DMS53 (cell line): ENCODE results near the gene VSX1.

ENCODE experiments used
- DNase-seq: peaks from one replicate; lab custom pipeline; 2025; lab: John Stamatoyannopoulos, UW

The VSX1 gene

DNA sequence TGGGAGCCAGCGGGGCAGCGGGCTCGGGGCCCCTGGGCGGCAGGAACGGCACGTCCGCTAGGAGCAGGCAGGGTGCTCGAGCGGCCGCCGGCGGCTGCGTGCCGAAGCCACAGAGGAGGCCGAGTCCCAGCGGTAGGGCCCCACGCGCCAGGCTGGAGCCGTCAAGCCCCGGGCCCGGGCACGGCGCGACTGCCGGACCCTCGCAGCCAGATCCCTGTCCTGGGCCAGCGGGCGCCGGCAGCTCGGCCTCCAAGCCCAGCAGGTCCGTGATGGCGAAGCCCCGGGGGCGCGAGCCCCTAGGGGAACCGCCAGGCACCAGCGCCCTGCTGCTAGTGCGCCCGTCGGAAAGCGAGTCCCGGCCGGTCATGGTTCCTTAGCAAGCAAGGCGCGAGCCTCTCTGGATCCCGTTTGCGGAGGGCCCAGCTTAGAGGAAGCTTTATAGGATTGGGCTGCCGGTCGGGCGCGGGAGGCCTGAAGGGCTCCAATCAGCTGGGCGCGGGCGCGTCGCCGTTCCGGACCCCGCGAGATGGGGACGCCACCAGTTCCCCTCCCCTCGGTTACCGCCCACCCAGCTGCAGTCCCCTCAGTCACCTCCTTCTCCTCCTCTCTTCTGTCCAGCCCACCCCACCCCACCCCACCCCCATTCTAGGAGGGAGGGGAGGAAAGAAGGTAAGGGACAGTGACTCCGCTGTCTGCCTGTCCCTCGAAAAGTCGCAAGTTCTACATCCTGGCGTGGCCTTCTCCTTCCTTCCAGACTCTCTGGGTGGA is at the start of gene VSX1:
Gene VSX1, minus strand, starts transcription at position 412 of the 768 bp plus-strand sequence. Its CDS starts 45 bp downstream, at position 367.
- peak; percentile 51 for DNase-seq

DNA sequence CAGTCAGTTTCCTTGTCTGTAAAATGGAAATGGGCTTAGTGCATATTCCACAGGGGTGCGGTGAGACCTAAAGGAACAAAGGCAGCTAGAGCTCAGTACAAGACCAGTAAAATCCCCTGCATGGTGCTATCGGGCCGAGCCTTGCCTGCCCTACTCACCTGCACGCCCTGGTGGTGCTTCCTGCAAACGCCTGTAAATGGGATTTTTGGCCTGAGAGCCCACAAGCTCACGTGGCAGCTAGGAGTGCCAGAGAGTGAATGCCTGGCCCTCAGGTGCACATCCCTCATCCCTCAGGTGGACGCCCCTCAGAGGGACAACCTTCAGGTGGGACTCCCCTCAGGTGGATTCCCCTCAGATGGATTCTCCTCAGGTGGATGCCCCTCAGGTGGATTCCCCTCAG is 48.0 kb upstream of the VSX1 start:
- peak; percentile 18 for DNase-seq

DNA sequence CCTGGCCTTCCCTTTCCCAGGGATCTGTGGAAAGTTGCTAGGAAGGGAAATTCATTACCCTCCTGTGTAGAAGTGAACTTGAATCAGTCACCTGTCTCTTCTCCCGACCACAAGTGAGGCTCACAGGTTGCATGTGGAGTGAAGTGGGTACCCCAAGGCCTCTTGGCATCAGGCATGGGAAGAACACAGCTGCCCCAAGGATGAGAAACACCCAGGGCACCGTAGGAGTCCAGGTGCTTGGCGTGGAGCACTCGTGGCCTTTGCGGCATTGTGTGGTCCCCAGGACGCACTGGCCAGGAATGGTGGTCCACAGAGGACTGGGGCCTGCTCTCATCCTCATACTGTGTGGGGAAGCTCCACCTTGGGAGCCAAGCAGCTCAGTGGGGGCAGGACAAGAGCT is 47.5 kb upstream of the VSX1 start:
- no peak for DNase-seq

DNA sequence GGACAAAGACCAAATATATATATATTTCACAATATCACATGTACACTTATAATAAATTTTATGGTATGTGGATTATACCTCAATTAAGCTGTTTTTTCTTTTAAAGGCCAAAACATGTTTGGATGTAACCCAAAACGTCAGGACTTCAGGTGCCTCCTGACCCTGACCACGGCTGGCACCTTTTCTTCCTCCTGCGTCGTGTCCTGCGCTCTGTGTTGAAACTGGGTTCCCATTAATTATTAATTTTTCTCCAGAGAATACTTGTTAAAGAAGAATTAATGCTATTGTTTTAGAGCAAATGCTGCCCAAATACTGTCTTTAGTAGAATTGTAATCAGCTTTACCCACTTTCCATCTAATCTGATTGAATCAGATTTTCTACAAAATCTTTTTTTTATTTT is 46.7 kb upstream of the VSX1 start:
- DNase-seq = no peak

DNA sequence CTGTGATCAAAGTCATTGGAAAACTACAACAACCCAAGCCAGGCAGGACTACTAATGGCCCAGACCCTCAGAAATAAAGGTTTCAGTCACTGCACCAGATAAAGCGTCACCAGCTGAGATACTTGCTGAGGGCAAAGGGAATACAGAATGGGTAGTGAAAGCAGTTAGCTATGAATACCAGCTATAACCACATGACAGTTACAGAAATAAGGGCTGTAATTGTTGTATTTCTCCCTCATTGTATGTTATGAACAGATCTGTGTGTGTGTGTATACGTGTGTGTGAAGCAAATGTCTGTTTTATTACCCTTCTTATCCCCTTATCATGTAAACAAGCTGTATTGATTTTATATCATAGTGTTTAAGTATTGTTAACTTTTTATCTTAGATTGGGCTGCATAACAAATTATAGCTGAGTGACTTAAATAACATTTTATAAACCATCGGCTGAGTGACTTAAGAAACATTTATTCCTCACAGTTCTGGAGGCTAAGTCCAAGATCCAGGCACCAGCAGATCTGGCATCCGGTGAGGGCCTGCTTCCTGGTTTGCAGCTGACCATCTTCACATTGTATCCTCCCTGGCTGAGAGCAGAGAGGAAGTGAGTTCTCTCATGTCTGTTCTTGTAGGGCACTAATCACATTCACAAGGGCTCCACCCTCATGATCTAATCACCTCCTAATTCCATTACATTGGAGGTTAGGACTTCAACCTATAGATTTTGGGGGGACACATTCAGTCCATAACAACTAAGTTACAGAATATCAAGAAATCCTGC is 46.0 kb upstream of the VSX1 start:
- peak; percentile 34 for DNase-seq

DNA sequence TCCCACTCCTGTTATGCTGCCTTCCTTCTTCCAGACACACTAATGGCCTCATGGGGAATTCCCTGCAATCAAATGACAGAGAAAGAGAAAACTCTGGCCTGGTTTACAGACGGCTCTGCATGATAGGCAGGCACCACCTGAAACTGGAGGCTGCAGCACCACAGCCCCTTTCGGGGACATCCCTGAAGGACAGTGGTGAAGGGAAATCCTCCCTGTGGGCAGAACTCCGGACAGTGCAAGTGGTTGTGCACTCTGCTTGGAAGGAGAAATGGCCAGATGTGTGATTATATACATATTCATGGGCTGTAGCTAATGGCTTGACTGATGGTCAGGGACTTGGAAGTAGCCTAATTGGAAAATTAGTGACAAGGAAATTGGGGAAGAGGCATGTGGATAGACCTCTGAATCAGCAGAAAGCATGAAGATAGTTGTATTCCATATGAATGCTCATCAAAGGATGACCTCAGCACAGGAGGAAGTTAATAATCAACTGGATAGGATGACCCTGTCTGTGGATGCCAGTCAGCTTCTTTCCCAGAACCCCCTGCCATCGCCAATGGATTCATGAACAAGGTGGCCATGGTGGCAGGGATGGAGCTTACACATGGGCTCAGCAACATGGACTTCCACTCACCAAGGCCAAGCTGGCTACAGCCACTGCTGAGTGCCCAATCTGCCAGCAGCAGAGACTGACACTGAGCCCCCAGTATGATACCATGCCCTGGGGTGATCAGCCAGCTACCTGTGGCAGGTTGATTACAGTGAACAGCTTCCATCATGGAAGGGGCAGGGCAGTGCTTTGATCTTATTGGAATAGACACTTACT is 44.5 kb upstream of the VSX1 start:
- DNase-seq = peak; percentile 63

DNA sequence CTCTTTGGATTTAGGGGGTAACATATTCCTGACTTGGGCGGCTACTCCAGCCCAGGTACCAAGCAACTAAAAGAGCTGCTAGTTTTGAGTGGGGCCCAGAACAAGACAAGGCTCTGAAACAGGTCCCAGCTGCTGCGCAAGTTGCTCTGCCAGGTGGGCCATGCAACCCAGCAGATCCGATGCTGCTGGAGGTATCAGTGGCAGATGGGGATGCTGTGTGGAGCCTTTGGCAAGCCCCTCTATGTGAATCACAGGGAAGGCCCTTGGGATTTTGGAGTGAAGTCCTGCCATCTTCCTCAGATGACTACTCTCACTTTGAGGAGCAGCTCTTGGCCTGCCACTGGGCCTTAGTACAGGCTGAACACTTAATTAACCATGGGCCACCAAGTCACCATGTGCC is 43.7 kb upstream of the VSX1 start:
- DNase-seq = no peak

DNA sequence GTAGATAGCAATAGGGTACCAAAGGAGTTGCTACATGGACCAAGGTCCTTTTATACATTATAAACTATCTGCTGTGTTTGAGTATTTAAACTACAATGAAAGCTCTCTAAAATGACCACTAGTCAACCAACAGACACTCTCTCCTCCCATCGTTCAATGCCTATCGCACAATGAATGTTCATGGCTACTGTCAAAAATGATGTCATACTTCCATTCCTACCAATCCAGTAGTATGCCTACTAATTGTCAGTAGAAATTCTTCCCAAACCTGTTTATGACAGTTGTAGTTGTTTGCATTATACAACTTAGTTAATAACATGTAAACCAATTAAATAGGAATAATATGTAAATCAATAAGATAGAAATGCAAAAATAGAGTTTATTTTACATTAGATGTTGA is 39.0 kb upstream of the VSX1 start:
- no peak for DNase-seq

DNA sequence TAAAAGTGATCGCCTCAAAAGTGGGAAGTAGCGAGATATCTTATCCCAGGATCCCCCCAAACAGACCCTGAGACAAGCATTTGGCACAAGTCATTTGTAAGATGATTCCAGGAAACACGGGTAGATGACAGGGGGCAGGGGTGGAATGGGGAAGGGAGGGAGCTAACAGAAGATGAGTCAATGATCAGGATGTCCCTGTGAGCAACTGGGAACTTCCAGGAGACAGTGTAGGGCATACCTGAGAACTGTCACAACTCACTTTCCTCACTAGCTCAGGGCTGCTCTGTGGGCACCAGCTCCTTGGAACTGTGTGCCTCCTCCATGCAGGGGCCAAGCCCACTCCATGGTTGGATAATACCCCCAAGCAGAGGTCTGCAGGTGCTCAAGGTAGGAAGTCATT is 38.5 kb upstream of the VSX1 start:
- no peak for DNase-seq

DNA sequence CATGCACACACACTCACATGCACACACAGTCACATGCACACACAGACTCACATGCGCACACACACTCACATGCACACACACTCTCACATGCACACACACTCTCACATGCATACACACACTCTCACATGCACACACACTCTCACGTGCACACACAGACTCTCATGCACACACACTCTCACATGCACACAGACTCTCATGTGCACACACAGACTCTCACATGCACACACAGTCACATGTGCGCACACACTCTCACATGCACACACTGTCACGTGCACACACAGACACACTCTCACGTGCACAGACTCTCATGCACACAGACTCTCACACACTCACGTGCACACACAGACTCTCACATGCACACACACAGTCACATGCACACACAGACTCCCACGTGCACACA is 36.6 kb upstream of the VSX1 start:
- DNase-seq = no peak

DNA sequence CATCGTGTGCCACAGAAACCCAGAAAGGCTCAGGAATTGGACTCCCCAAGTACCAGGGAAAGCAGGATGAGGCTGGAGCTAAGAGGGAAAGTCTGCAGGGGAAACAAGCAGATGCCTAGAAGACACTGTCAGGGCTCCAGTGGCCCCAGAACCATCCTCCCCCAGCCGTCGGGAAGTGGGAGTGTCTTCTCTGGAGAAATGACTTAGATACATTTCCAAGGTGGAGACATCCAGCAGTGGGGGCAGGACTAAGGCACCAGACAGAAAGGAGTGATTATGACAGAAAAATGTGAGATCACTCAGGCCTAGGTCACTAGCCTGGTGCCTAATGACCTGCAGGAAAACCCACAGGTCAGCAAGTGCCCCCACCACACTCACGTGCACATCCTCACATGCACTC is 36.0 kb upstream of the VSX1 start:
- DNase-seq = no peak

DNA sequence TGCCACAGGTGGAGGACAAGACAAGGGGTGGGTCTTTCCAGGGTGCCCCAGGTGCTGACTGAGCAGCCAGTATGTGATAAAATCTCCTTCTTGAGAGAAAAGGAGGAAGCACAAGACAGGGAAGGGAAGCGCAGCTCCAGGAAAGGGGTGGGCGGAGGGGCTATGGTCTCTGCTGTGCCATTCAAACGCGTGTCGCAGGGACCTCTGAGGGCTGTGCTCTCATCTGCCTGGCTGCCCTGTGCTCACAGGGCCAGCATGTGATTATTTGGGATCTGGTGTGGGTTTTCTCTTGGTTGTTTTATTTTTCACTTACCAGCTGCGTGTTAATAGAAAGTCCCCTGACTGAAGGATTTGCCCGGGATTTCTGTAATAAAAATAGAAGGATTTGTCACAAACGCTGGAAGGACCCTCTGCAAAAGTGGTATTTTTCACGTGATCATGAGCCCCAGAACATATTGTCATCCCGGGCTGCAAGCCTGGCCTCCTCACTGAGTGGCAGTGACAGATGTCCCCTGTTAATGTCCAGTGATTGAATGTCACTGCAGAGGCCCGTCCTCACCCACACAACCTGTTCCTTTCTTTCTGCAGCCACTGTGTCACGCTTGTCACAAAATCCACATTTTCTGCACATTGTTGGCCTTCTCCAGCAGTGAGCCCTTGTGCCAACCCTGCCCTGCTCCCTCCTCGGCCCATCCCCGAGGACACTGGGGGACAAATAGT is 35.0 kb upstream of the VSX1 start:
- no peak for DNase-seq

DNA sequence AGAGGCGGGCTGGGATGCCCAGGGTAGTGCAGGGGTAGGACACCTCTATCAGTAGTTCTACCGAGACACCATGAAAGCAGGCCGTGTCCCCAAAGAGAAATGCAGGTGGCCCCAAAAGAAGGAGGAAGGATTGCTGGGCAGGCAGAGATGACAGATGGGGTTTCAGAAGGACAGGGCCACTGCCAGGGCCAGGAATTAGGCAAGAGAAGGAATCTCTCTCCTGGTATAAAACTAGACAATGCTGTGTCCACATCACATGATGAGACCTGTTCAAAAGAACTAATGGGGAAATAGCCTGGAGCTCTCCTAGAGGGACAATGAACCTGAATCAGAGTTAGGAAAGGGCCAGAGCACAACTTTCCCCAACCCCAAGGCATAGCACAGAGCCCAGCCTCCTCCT is 21.6 kb upstream of the VSX1 start:
- no peak for DNase-seq

DNA sequence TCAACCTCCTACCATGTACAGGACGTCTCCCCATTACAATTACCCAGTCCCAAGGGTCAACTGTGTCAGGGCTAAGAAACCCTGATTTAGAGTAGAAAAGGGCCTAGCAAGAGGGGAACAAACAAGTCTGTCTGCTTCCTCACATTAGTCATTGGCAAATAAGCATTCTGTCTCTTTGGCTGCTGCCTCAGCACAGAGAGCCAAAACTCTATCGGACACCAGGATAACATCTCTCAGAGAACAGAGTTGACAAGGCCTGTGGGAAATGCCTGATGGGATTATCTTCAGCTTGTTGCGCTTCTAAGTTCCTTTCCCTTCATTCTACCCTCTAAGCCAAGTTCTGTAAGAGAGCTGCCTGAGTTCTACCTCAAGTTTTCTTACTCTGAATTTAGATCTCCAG is 19.0 kb upstream of the VSX1 start:
- DNase-seq = no peak

DNA sequence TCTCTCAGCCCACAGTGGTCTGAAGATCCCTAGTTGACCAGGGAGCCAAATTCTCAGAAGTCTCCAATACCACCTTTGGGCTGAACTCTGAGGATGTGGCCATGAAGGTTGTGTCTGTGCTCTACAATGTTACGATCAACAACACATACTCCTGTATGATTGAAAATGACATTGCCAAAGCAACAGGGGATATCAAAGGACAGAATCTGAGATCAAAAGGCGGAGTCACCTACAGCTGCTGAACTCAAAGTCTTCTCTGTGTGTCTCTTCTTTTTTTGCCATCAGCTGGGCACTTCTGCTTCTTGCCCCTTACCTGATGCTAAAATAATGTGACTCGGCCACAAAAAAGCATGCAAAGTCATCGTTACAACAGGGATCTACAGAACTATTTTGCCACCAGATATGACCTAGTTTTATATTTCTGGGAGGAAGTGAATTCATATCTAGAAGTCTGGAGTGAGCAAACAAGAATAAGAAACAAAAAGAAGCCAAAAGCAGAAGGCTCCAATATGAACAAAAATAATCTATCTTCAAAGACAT is 17.7 kb upstream of the VSX1 start:
- no peak for DNase-seq

DNA sequence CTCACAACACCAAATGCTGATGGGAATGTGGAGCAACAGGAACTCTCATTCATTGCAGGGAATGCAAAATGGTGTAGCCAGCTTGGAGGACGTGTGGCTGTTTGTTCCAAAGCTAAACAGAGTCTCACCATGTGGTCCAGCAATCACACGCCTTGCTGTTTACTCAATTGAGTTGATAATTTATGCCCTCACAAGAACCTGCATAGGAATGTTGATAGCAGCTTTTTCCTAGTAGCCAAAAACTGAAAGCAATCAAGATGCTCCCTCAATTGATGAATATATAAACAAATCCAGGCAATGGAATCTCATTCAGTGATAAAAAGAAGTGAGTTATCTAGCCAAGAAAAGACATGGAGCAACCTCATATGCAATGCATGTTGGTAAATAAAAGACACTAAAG is 15.6 kb upstream of the VSX1 start:
- no peak for DNase-seq

DNA sequence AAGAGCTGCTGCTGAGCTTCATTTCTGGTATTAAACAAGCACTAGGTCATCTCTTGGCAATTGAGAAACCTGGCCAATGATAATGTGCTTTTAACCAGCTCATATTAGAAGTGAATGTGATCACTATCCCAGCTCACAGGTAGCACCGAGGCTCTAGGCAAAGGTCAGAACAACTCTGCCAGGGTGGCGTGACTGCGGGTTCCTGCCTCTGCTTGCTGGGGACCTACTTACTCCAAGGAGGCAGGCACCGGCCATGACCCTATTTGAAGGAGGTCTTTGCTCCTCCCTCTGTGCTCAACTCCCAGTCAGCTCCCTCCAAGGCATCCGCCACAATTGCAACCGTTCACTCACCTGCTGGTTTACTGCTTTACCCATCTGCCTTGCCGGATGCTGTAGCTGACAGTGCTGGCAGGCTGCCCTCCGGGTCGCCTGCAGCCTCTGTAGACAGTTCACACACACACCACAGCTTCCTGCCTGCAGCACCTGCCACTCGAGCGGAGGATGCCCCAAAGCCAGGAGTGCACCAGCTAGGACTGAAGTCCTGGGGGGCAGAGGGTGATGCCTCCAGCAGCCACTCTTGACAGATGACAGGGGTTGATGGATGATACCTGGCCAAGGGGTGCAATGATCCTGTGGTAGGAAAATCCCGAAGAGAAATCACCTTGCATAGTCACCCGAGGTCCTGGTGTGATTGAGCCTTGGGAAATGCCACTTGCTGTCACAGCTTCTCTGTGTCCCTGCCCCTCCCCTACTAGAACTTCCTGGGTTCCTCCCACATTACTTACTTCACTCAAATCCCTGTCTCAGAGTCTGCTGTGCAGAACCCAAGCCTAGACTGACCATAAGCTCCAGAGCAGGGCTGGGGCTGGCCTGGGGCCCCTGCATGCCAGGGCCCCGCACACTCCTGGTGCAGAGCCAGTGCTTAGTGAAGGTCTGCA is 8.8 kb upstream of the VSX1 start:
- DNase-seq = peak; percentile 92

DNA sequence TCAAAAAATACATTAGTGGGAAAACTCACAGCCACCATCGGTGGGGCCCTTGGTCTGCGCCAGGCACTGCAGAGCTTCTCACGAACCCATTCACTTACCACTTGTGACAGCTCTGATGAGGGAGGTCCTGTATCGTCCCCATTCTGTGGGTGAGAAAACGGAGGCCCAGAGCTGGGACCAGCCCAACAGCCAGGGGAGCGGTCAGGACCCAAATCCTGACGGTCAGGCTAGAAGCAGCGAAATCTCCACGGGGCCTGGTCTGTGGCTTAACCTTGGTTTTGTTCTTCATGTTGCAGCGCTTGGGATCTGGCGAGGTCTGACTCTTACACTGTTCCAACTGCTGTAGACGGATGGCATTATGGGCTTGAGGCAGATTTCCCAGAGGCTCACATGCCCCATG is 7.7 kb upstream of the VSX1 start:
- no peak for DNase-seq

DNA sequence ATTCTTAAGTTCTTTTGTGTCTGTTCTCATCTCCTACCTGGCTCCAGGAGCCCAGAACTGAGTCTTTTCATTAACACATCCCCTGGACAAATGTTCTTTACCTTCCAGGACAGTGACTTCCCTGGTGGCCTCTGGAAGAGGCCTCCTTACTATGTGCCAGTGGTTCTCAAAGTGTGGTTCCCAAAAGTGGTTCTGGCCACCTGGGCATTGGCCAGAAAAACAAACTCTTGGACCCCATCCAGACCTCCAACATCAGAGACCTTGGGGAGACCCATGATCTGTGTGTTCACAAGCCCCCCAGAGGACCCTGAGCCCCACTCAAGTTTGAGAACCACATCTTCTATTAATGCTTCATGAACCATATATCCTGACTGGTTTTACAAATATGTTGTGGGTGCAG is 7.2 kb upstream of the VSX1 start:
- no peak for DNase-seq

DNA sequence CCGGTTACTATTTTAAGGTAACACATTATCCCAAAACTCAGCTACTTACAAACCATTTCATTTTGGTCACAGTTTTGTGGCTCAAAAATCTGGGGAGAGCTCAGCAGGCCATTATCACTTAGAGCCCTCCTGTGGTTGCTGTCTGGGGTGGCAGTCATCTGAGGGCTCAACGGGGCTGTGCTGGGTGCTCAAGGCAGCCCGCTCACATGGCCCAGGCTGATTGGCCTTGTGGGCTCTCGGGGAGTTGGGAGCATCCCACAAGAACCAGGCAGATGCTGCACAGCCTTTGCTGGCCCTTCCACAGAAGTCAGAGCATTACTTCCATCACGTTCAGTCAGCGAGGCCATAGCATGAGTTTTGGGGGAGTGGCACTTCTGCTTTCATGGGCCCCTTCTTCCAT is 6.3 kb upstream of the VSX1 start:
- no peak for DNase-seq
